NT2/D1 (cell line): ENCODE measurements around the gene MVD.

Experiments
- SUZ12 ChIP-seq: IDR thresholded peaks from 2 replicates; pipeline ENCODE4 v1.6.1; 2011; ENCODE audit not compliant: insufficient read length, insufficient read depth; ENCODE audit errors: extremely low read depth
- ZNF274 ChIP-seq: IDR thresholded peaks from 2 replicates; pipeline ENCODE4 v1.6.1; 2011; ENCODE audit warnings: mild to moderate bottlenecking, low read depth, low read length

- no peak for TF ChIP-seq ZNF274
- TF ChIP-seq SUZ12, result no peak
Observed at GRCh38 chr16:88653596-88654362, 9.1 kb downstream of the MVD start.
